Thyroid gland (tissue), 4 donors: Measurements from ENCODE around the gene SLC5A11.

Experiments
- POLR2A ChIP-seq, 2 donors: fragments of 450-650 bp; IDR thresholded peaks; one replicate each; pipeline ENCODE4 v1.6.1; 2017; ENCODE audit warnings: antibody characterized with exemption in 2 of 2, mild to moderate bottlenecking in 2 of 2, moderate library complexity in 1 of 2
- TF ChIP-seq, protein P1 (sequence below), 6 experiments: fragments of 200-600 bp in 3 of 6; fragments of 450-650 bp in 3 of 6; sonication (generic) in 3 of 6; IDR thresholded peaks; one replicate each; pipeline ENCODE4 v1.5.1; 2016 to 2019; ENCODE audit warnings: antibody characterized with exemption in 6 of 6, mild to moderate bottlenecking in 2 of 6, inconsistent platforms in 1 of 6, moderate library complexity in 1 of 6

DNA sequence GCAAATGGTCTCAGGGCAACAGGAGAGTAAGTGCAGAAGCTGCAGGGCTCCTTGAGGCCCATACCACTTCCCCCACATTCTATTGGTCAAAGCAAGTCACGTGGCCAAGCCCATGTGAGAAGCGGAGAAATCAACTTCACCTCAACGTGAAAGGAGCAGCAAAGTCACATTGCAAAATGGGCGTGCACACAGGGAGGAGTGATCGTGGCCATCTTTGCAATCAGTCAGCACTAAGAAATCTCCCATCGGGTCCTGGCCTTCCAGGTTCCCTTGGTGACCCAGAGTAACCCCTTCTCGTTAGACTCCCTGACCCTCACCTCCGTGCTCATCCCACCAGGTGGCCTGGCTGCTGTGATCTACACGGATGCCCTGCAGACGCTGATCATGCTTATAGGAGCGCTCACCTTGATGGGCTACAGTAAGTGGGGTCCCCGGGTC is 38.0 kb downstream of the SLC5A11 start:
- TF ChIP-seq, protein P1, sequence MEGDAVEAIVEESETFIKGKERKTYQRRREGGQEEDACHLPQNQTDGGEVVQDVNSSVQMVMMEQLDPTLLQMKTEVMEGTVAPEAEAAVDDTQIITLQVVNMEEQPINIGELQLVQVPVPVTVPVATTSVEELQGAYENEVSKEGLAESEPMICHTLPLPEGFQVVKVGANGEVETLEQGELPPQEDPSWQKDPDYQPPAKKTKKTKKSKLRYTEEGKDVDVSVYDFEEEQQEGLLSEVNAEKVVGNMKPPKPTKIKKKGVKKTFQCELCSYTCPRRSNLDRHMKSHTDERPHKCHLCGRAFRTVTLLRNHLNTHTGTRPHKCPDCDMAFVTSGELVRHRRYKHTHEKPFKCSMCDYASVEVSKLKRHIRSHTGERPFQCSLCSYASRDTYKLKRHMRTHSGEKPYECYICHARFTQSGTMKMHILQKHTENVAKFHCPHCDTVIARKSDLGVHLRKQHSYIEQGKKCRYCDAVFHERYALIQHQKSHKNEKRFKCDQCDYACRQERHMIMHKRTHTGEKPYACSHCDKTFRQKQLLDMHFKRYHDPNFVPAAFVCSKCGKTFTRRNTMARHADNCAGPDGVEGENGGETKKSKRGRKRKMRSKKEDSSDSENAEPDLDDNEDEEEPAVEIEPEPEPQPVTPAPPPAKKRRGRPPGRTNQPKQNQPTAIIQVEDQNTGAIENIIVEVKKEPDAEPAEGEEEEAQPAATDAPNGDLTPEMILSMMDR (IDR thresholded peaks at IDR 0.05) = no peak
- TF ChIP-seq POLR2A (IDR thresholded peaks at IDR 0.05) = no peak
